OCI-M2 (cell line): ENCODE results near the gene SEPTIN12.

Source experiments
- DNase-seq: peaks from one replicate; lab custom pipeline; 2025; ENCODE audit not compliant: unreplicated experiment; lab: John Stamatoyannopoulos, UW

The SEPTIN12 gene

GRCh38 chr16:4787627-4788482 is at the start of gene SEPTIN12:
SEPTIN12 (minus strand) TSS chr16:4788345; CDS start chr16:4787645, 700 bp downstream.
- no peak for DNase-seq

- DNase-seq = no peak
Observed at GRCh38 chr16:4836727-4837126, 48.6 kb upstream of the SEPTIN12 start.

GRCh38 chr16:4833584-4833983 is 45.4 kb upstream of the SEPTIN12 start:
- DNase-seq = no peak

- DNase-seq = no peak
Observed at GRCh38 chr16:4832698-4833343, 44.7 kb upstream of the SEPTIN12 start.

- no peak for DNase-seq
Observed at GRCh38 chr16:4831616-4832015, 43.5 kb upstream of the SEPTIN12 start.

GRCh38 chr16:4830408-4830807 is 42.3 kb upstream of the SEPTIN12 start:
- no peak for DNase-seq

GRCh38 chr16:4828567-4829321 is 40.6 kb upstream of the SEPTIN12 start:
- DNase-seq = no peak

- DNase-seq = no peak
Observed at GRCh38 chr16:4826980-4827379, 38.8 kb upstream of the SEPTIN12 start.

GRCh38 chr16:4826526-4826925 is 38.4 kb upstream of the SEPTIN12 start:
- no peak for DNase-seq

- no peak for DNase-seq
Observed at GRCh38 chr16:4825196-4825595, 37.1 kb upstream of the SEPTIN12 start.

- no peak for DNase-seq
Observed at GRCh38 chr16:4820652-4821051, 32.5 kb upstream of the SEPTIN12 start.

GRCh38 chr16:4814542-4815173 is 26.5 kb upstream of the SEPTIN12 start:
- no peak for DNase-seq

- DNase-seq = no peak
Observed at GRCh38 chr16:4814046-4814445, 25.9 kb upstream of the SEPTIN12 start.

- DNase-seq = no peak
Observed at GRCh38 chr16:4813251-4814003, 25.3 kb upstream of the SEPTIN12 start.

- no peak for DNase-seq
Observed at GRCh38 chr16:4811773-4812172, 23.6 kb upstream of the SEPTIN12 start.

GRCh38 chr16:4811242-4811641 is 23.1 kb upstream of the SEPTIN12 start:
- no peak for DNase-seq

GRCh38 chr16:4806280-4806679 is 18.1 kb upstream of the SEPTIN12 start:
- DNase-seq = no peak

- no peak for DNase-seq
Observed at GRCh38 chr16:4805231-4805630, 17.1 kb upstream of the SEPTIN12 start.

GRCh38 chr16:4803898-4804762 is 16.0 kb upstream of the SEPTIN12 start:
- DNase-seq = no peak
